GM18867 (cell line): ENCODE data around the gene ERCC4.

ENCODE experiments used
- ATAC-seq: cut with Tn5 transposase; IDR thresholded peaks from one replicate; pipeline ENCODE4 v1.9.1; 2021; ENCODE audit warnings: mild to moderate bottlenecking, moderate library complexity; ENCODE audit not compliant: unreplicated experiment

ERCC4 gene

GRCh38 chr16:13909872-13910303 lies 10.1 kb upstream of the ERCC4 start:
- no peak for ATAC-seq

DNA sequence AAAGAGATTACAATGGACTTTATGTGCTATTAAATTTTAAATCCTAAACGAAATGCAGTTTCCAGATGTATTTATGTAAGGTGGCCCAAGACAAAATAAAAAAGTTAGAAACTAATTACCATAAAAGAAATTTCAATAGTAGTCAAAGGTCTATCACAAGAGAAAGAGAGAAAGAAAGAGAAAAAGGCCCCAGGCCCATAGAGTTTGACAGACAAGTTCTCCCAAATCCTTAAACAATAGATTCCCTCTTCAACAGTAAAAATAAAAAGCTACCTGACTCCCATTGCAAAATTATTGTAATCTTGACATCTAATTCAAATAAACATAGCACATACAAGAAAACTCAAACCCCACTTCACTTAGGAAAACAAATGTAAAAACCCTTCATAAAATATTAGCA lies 8.6 kb upstream of the ERCC4 start:
- ATAC-seq: no peak

DNA sequence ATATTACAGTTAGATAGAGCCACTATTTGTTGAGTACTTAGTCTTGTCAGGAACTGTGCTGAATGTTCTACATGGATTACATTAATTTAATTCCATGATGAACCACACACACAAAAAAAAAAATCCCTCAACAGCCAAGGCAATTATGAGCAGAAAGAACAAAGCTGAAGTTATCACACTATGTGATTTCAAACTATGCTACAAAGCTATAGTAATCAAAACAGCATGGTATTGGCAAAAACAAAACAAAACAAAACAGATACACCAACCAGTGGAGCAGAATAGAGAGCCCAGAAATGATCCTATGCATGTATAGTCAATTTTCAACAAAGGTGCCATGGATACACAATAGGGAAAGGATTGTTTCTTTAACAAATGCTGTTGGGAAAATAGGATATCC lies 8.1 kb upstream of the ERCC4 start:
- ATAC-seq: no peak

- no peak for ATAC-seq
Observed at GRCh38 chr16:13912891-13913290, 7.1 kb upstream of the ERCC4 start.

DNA sequence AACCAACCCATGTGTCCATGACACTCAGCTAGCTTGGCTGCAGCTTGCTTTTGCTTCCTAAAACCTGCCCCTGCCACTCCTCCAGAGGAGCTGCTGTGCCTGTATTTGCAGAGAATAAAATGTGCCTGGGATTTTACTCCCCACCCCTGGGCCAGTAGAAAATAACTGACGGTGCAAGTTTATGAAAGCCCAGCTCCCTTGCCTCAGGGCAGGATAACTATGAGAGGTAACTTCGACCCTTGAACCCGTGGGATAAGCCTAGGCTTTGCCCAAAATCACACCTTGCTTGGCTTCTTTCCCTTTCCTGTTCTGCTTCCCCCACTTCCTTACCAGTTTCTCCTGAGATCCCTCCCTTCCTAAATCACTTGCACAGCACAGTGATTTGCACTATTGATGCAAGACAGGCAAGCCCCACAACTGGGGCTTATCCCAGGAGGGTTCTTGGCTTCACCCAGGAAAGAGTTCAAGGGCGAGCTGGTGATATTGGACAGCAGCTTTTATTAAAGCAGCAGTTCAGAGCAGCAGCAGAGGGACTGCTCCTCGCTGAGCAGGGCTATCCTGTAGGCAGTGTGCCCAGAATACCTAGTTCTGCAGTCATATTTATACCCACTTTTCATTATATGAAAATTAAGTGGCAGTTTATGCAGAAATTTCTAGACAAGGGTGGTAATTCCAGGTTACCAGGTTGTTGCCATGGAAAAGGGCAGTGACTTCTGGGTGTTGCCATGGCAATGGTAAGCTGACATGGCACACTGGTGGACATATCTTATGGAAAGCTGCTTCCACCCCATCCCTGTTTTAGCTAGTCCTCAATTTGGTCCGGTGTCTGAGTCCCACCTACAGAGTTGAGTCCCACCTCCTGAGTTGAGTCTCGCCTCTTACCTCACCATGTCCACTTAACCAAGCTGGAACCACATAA lies 6.3 kb upstream of the ERCC4 start:
- ATAC-seq: no peak

- no peak for ATAC-seq
Observed at GRCh38 chr16:13915033-13915635, 4.8 kb upstream of the ERCC4 start.

GRCh38 chr16:13919330-13919682 lies 648 bp upstream of the ERCC4 start:
- no peak for ATAC-seq

- ATAC-seq: no peak
Observed at GRCh38 chr16:13920510-13920818, 510 bp downstream of the ERCC4 start.

GRCh38 chr16:13921328-13921727 lies 1.4 kb downstream of the ERCC4 start:
- no peak for ATAC-seq

- no peak for ATAC-seq
Observed at GRCh38 chr16:13923703-13924298, 3.8 kb downstream of the ERCC4 start.

DNA sequence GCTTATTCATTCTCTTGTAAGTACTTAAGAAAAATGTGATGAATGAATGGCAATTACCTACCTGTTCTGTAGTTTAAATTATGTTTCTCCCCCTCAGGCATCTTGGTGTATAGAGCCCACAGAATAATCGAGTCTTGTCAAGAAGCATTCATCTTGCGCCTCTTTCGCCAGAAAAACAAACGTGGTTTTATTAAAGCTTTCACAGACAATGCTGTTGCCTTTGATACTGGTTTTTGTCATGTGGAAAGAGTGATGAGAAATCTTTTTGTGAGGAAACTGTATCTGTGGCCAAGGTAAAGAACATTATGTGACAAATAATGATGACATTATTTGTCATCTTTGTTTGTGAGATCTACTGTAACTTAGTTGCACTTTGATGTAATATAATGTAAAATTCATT lies 6.5 kb downstream of the ERCC4 start:
- ATAC-seq: no peak

DNA sequence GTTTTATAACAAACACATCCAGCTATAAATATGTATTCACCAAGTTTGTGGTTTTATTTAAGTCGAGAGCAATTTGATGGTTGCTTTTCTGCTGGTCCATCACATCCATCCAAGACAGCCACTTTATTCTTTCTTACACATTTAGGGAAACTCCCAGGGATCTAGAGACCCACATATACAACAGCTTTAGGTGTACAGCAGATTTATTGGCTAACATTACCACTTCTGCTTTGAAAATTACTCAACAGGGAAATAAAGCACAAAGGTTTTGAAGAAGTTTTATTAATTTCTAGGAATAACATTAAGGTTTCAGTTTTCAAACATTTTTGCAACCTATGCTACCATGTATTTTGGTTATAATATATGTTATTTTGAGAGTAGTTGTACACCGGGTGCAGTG lies 6.9 kb downstream of the ERCC4 start:
- ATAC-seq: no peak

- ATAC-seq: no peak
Observed at GRCh38 chr16:13928646-13929045, 8.7 kb downstream of the ERCC4 start.

- ATAC-seq: no peak
Observed at GRCh38 chr16:13931845-13932244, 11.9 kb downstream of the ERCC4 start.

DNA sequence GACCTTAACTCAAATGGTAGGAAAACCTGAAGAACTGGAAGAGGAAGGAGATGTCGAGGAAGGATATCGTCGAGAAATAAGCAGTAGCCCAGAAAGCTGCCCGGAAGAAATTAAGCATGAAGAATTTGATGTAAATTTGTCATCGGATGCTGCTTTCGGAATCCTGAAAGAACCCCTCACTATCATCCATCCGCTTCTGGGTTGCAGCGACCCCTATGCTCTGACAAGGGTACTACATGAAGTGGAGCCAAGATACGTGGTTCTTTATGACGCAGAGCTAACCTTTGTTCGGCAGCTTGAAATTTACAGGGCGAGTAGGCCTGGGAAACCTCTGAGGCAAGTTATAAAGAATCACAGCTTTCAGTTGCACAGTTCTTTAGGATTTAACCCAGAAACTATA lies 15.5 kb downstream of the ERCC4 start:
- no peak for ATAC-seq

DNA sequence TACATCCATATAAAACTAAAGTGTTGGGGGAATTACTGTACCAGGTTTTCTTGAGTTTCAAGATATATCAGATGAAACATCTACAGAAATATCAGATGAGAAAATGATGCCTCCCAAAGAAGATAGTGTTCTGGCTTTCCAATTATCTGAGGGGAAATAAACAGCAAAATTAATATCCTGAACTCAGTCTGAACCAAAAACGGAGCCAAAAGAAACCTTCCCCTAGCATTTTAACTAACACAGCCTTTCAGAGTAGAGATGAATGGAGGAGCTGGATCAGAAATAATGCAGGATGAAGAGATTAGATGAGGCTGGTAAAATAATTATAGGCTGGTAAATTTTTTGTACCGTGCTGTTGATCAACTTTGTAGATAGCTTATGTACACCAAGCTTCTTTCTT lies 16.2 kb downstream of the ERCC4 start:
- no peak for ATAC-seq

- no peak for ATAC-seq
Observed at GRCh38 chr16:13936596-13937081, 16.7 kb downstream of the ERCC4 start.

DNA sequence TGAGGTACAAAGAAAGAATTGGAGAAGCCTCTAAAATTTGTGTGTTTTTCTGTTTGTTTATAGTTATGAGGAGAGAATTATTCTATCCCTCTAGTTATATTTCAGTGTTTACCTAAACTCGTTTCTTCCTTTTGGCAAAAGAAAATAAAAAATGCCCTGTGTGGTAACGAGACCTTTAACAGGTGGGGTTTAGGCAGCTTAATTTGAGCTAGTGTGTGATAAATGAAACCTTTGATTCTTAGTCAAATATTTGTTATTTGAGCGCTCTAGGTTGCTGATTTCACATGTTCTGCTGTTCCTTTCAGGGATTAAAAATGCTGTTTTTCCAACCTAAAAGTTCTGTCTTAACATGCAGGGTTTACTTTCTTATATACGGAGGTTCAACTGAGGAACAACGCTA lies 17.5 kb downstream of the ERCC4 start:
- no peak for ATAC-seq

- no peak for ATAC-seq
Observed at GRCh38 chr16:13938480-13938879, 18.5 kb downstream of the ERCC4 start.

DNA sequence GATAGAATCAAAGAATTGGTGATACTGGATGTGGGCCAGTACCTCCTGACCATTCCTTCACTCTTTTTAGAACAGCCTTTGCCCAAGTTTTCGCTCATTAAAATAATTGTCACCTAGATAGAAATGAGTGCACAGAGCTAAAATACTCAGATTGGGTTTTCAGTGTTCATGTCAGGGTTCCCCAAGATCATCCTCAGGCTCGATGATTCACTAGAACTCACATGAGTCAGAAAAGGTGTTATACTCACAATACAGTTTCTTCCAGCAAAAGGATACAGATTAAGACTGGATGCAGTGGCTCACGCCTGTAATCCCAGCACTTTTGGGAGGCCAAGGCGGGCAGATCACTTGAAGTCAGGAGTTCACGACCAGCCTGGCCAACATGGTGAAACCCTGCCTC lies 19.9 kb downstream of the ERCC4 start:
- no peak for ATAC-seq

DNA sequence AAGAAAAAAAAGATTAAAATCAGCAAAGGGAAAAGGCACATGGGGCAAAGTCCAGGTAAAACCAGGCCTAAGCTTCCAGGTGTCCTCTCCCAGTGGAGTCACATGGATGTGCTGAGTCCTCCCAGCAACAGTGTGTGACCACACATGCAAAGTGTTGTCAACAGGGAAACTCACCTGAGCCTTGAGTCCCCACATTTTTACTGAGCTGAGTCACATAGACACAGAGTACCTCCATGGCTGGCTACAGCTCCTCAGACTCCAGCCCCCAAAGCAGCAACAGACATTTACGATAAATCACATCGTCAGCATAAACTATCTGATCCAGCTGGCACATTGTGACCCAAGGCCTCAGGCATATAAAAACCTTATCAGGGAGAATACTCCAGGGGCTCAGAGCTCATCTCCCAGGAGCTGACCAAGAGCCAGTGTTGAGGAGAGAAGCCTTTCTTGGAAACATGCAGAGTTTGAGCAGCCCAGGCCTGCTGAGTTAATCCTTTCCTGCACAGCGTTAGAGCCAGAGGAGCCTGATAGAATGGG lies 20.5 kb downstream of the ERCC4 start:
- ATAC-seq: no peak

DNA sequence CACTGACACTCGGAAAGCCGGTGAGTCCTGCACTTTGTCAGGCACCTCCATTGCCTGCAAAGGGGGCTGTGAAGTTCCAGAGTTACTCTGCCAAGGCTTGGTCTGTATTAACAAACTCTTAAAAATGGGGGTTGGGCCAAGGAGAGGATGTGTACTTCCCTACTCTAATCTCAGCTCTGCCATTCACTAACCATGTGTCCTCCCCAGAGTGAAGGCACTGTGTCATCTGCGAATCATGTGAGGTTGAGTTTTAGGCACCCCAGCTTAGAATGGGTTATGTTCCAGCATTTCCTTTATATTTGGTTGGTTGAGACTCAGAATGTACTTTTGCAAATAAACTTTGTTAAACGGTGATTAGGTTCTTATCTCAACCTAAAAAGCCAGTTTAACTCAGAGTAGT lies 24.9 kb downstream of the ERCC4 start:
- ATAC-seq: no peak
